Measurements from ENCODE around the gene OIT3. TPM values are rescaled to one million over a fixed set of nuclear protein-coding genes. Genes with fewer than 3 reads are reported as not detected.

The OIT3 gene
- total RNA-seq, 1 donor from 2014 or later = 10.4 TPM

DNA sequence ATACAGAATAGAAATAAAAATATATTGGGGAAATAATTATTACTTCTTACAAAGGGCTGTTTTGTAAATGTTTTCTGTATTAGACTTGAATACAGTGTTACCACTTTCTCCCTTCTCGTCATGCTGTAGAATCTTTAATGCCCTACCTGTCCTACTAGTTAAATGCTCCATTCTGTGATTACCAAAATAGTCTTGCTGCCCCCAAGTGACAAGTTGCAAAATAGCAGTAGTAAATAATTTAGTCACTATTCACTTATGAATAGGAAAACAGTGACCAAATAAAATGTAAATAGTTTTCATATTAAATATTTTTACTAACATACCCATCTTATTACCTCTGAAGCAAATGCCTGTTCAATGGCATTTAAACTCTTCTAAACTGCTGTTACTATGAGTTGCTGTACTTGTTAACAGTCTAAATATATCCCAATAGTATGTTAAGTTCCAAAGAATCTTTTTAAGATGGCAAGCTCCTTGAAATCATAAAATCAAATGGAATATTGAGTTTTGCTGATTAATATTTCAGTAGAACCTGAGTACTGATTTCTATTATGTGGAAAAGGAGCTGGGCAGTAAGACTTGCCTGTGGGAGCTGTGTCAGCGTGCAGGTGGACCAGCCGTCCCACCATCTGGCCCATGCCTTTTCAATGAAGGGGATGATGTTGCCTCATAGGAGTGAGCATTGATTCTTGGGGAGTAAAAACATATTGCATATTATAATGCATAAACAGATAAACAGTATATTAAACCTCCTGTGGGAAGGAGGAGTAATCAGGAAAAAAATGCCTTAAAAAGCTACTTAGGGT is 18.1 kb upstream of the OIT3 start:
- Histone ChIP-seq H3K4me1 (ENCODE audit: control insufficient read depth in 3 of 3, insufficient read depth in 3 of 3, low read length in 3 of 3) (no peaks in the 10 kb centered on the region), H3K9me3 (ENCODE audit: control insufficient read depth in 3 of 3, low read length in 3 of 3) (no peaks in the 10 kb centered on the region), H3K4me3 (ENCODE audit: low read length in 3 of 3) (no peak overlapping the region), H3K27me3 (ENCODE audit: control insufficient read depth in 3 of 3, insufficient read depth in 3 of 3, low read length in 3 of 3) (no peaks in the 10 kb centered on the region), H3K27ac (ENCODE audit: low read depth, low read length) (no peak overlapping the region), H3K9ac (ENCODE audit: low read depth in 1 of 3, low read length in 3 of 3) (no peak overlapping the region), H3K36me3 (ENCODE audit: control insufficient read depth in 3 of 3, insufficient read depth in 3 of 3, low read length in 3 of 3) (peaks cover 0 to 17% (median 14%) of the 10 kb centered on the region in 3 donors)

GRCh38 chr10:72879245-72879644 is 14.3 kb upstream of the OIT3 start:
- H3K36me3 ChIP-seq (ENCODE audit: control insufficient read depth in 3 of 3, insufficient read depth in 3 of 3, low read length in 3 of 3) = peaks cover 0 to 7% (median 4%) of the 10 kb centered on the region in 3 donors
- H3K4me1 ChIP-seq (ENCODE audit: control insufficient read depth in 3 of 3, insufficient read depth in 3 of 3, low read length in 3 of 3) = no peaks in the 10 kb centered on the region
- no peak overlapping the region for H3K9ac ChIP-seq (ENCODE audit: low read depth in 1 of 3, low read length in 3 of 3)

DNA sequence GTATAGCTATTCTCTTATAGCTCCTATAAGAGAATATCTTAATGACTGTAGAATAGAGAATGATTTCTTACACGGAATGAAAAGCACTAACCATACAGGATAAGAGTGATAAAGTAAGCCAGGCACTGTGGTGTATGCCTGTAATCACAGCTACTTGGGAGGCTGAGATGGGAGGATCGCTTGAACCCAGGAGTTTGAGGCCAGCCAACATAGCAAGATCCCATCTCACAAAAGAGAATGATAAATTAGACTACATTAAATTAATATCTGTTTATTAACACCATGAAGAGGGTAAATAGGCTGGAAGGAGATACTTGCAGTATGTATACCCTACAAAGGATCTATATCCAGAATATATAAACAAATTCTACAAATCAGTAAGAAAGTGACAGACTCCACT is 12.2 kb upstream of the OIT3 start:
- no peak overlapping the region for H3K27ac ChIP-seq (ENCODE audit: low read depth, low read length)
- no peak overlapping the region for H3K4me3 ChIP-seq (ENCODE audit: low read length in 3 of 3)
- H3K4me1 ChIP-seq (ENCODE audit: control insufficient read depth in 3 of 3, insufficient read depth in 3 of 3, low read length in 3 of 3) = no peaks in the 10 kb centered on the region
- H3K27me3 ChIP-seq (ENCODE audit: control insufficient read depth in 3 of 3, insufficient read depth in 3 of 3, low read length in 3 of 3) = no peaks in the 10 kb centered on the region
- peaks cover 11 to 26% (median 21%) of the 10 kb centered on the region in 3 donors for H3K36me3 ChIP-seq (ENCODE audit: control insufficient read depth in 3 of 3, insufficient read depth in 3 of 3, low read length in 3 of 3)
- no peaks in the 10 kb centered on the region for H3K9me3 ChIP-seq (ENCODE audit: control insufficient read depth in 3 of 3, low read length in 3 of 3)
- H3K9ac ChIP-seq (ENCODE audit: low read depth in 1 of 3, low read length in 3 of 3) = no peak overlapping the region

More at GRCh38 chr10:72879245-72879644, 14.3 kb upstream of the OIT3 start:
- H3K27ac ChIP-seq (ENCODE audit: low read depth, low read length) = no peak overlapping the region
- H3K9me3 ChIP-seq (ENCODE audit: control insufficient read depth in 3 of 3, low read length in 3 of 3) = no peaks in the 10 kb centered on the region
- no peaks in the 10 kb centered on the region for H3K27me3 ChIP-seq (ENCODE audit: control insufficient read depth in 3 of 3, insufficient read depth in 3 of 3, low read length in 3 of 3)
- H3K4me3 ChIP-seq (ENCODE audit: low read length in 3 of 3) = no peak overlapping the region

DNA sequence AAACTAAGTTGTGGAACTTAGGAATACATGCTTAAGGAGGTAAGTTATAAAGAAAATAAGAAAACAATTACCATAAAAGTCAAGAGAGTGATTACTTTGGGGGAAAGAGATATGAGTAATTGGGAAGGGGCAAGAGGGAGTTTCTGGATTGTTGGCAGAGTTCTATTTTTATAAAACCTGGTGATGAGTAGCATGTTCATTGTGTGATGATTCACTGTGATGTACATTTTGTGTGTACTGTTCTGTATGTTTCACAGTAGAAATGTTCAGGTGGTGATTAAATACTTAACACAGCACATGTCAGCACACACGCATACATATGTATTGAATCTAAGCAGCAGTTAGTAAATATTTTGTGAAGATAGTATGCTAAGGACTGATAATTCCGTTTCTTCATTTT is 9.7 kb upstream of the OIT3 start:
- Histone ChIP-seq H3K4me1 (ENCODE audit: control insufficient read depth in 3 of 3, insufficient read depth in 3 of 3, low read length in 3 of 3) (peaks cover 0 to 4% (median 0%) of the 10 kb centered on the region in 3 donors), H3K9me3 (ENCODE audit: control insufficient read depth in 3 of 3, low read length in 3 of 3) (no peaks in the 10 kb centered on the region), H3K27ac (ENCODE audit: low read depth, low read length) (no peak overlapping the region), H3K36me3 (ENCODE audit: control insufficient read depth in 3 of 3, insufficient read depth in 3 of 3, low read length in 3 of 3) (peaks cover 16 to 45% (median 32%) of the 10 kb centered on the region in 3 donors), H3K4me3 (ENCODE audit: low read length in 3 of 3) (no peak overlapping the region), H3K27me3 (ENCODE audit: control insufficient read depth in 3 of 3, insufficient read depth in 3 of 3, low read length in 3 of 3) (no peaks in the 10 kb centered on the region), H3K9ac (ENCODE audit: low read depth in 1 of 3, low read length in 3 of 3) (no peak overlapping the region)

- H3K4me1 ChIP-seq (ENCODE audit: control insufficient read depth in 3 of 3, insufficient read depth in 3 of 3, low read length in 3 of 3) = peaks cover 0 to 4% (median 0%) of the 10 kb centered on the region in 3 donors
- no peaks in the 10 kb centered on the region for H3K27me3 ChIP-seq (ENCODE audit: control insufficient read depth in 3 of 3, insufficient read depth in 3 of 3, low read length in 3 of 3)
- peaks cover 16 to 45% (median 28%) of the 10 kb centered on the region in 3 donors for H3K36me3 ChIP-seq (ENCODE audit: control insufficient read depth in 3 of 3, insufficient read depth in 3 of 3, low read length in 3 of 3)
- no peak overlapping the region for H3K4me3 ChIP-seq (ENCODE audit: low read length in 3 of 3)
- H3K27ac ChIP-seq (ENCODE audit: low read depth, low read length) = no peak overlapping the region
- H3K9ac ChIP-seq (ENCODE audit: low read depth in 1 of 3, low read length in 3 of 3) = no peak overlapping the region
- H3K9me3 ChIP-seq (ENCODE audit: control insufficient read depth in 3 of 3, low read length in 3 of 3) = no peaks in the 10 kb centered on the region
These were observed 7.6 kb upstream of the OIT3 start for GRCh38 chr10:72885953-72886352.

GRCh38 chr10:72886621-72887020 is 6.9 kb upstream of the OIT3 start:
- no peak overlapping the region for H3K9ac ChIP-seq (ENCODE audit: low read depth in 1 of 3, low read length in 3 of 3)
- H3K9me3 ChIP-seq (ENCODE audit: control insufficient read depth in 3 of 3, low read length in 3 of 3) = no peaks in the 10 kb centered on the region
- no peak overlapping the region for H3K4me3 ChIP-seq (ENCODE audit: low read length in 3 of 3)
- no peak overlapping the region for H3K27ac ChIP-seq (ENCODE audit: low read depth, low read length)
- H3K36me3 ChIP-seq (ENCODE audit: control insufficient read depth in 3 of 3, insufficient read depth in 3 of 3, low read length in 3 of 3) = peaks cover 16 to 45% (median 28%) of the 10 kb centered on the region in 3 donors
- no peaks in the 10 kb centered on the region for H3K27me3 ChIP-seq (ENCODE audit: control insufficient read depth in 3 of 3, insufficient read depth in 3 of 3, low read length in 3 of 3)
- peaks cover 0 to 4% (median 0%) of the 10 kb centered on the region in 3 donors for H3K4me1 ChIP-seq (ENCODE audit: control insufficient read depth in 3 of 3, insufficient read depth in 3 of 3, low read length in 3 of 3)

GRCh38 chr10:72887043-72887442 is 6.5 kb upstream of the OIT3 start:
- H3K4me3 ChIP-seq (ENCODE audit: low read length in 3 of 3) = no peak overlapping the region
- H3K9me3 ChIP-seq (ENCODE audit: control insufficient read depth in 3 of 3, low read length in 3 of 3) = no peaks in the 10 kb centered on the region
- peaks cover 0 to 4% (median 0%) of the 10 kb centered on the region in 3 donors for H3K4me1 ChIP-seq (ENCODE audit: control insufficient read depth in 3 of 3, insufficient read depth in 3 of 3, low read length in 3 of 3)
- no peak overlapping the region for H3K9ac ChIP-seq (ENCODE audit: low read depth in 1 of 3, low read length in 3 of 3)
- no peaks in the 10 kb centered on the region for H3K27me3 ChIP-seq (ENCODE audit: control insufficient read depth in 3 of 3, insufficient read depth in 3 of 3, low read length in 3 of 3)
- H3K36me3 ChIP-seq (ENCODE audit: control insufficient read depth in 3 of 3, insufficient read depth in 3 of 3, low read length in 3 of 3) = peaks cover 16 to 45% (median 28%) of the 10 kb centered on the region in 3 donors
- H3K27ac ChIP-seq (ENCODE audit: low read depth, low read length) = no peak overlapping the region

DNA sequence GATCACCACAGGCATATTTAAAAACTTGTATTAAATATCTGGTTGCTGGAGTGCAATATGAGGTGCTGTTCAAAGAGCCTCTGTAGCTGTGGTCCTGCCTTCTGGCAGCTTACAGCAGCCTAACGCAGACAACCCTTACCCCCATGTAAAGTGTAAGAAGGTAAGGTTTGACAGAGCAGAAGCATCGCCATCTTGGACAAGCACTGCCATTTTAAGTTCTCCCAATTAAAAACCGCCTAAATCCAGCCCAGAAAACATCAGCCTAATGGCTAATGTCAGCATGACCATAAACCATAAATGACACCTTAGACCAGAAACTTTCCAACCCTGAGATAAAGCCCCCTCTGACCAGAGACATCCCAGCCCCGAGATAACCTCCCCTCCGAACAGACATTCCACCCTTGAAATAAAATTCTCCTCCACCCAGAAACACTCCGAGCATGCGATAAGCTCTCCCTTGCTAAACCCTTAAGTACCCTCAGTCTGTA is 5.3 kb upstream of the OIT3 start:
- Histone ChIP-seq H3K9me3 (ENCODE audit: control insufficient read depth in 3 of 3, low read length in 3 of 3) (no peaks in the 10 kb centered on the region), H3K27ac (ENCODE audit: low read depth, low read length) (no peak overlapping the region), H3K9ac (ENCODE audit: low read depth in 1 of 3, low read length in 3 of 3) (no peak overlapping the region), H3K4me3 (ENCODE audit: low read length in 3 of 3) (no peak overlapping the region), H3K4me1 (ENCODE audit: control insufficient read depth in 3 of 3, insufficient read depth in 3 of 3, low read length in 3 of 3) (peaks cover 0 to 4% (median 0%) of the 10 kb centered on the region in 3 donors), H3K27me3 (ENCODE audit: control insufficient read depth in 3 of 3, insufficient read depth in 3 of 3, low read length in 3 of 3) (no peaks in the 10 kb centered on the region), H3K36me3 (ENCODE audit: control insufficient read depth in 3 of 3, insufficient read depth in 3 of 3, low read length in 3 of 3) (peaks cover 16 to 44% (median 28%) of the 10 kb centered on the region in 3 donors)

- H3K27me3 ChIP-seq (ENCODE audit: control insufficient read depth in 3 of 3, insufficient read depth in 3 of 3, low read length in 3 of 3) = no peaks in the 10 kb centered on the region
- H3K36me3 ChIP-seq (ENCODE audit: control insufficient read depth in 3 of 3, insufficient read depth in 3 of 3, low read length in 3 of 3) = peaks cover 16 to 36% (median 28%) of the 10 kb centered on the region in 3 donors
- no peak overlapping the region for H3K9ac ChIP-seq (ENCODE audit: low read depth in 1 of 3, low read length in 3 of 3)
- peaks cover 0 to 4% (median 0%) of the 10 kb centered on the region in 3 donors for H3K4me1 ChIP-seq (ENCODE audit: control insufficient read depth in 3 of 3, insufficient read depth in 3 of 3, low read length in 3 of 3)
- H3K4me3 ChIP-seq (ENCODE audit: low read length in 3 of 3) = no peak overlapping the region
- H3K9me3 ChIP-seq (ENCODE audit: control insufficient read depth in 3 of 3, low read length in 3 of 3) = no peaks in the 10 kb centered on the region
- no peak overlapping the region for H3K27ac ChIP-seq (ENCODE audit: low read depth, low read length)
These were observed 4.1 kb upstream of the OIT3 start for GRCh38 chr10:72889391-72889831.

- Histone ChIP-seq H3K4me3 (ENCODE audit: low read length in 3 of 3) (no peak overlapping the region), H3K9ac (ENCODE audit: low read depth in 1 of 3, low read length in 3 of 3) (no peak overlapping the region), H3K27ac (ENCODE audit: low read depth, low read length) (no peak overlapping the region), H3K4me1 (ENCODE audit: control insufficient read depth in 3 of 3, insufficient read depth in 3 of 3, low read length in 3 of 3) (peaks cover 0 to 4% (median 0%) of the 10 kb centered on the region in 3 donors), H3K36me3 (ENCODE audit: control insufficient read depth in 3 of 3, insufficient read depth in 3 of 3, low read length in 3 of 3) (peaks cover 13 to 30% (median 22%) of the 10 kb centered on the region in 3 donors), H3K9me3 (ENCODE audit: control insufficient read depth in 3 of 3, low read length in 3 of 3) (no peaks in the 10 kb centered on the region), H3K27me3 (ENCODE audit: control insufficient read depth in 3 of 3, insufficient read depth in 3 of 3, low read length in 3 of 3) (no peaks in the 10 kb centered on the region)
These were observed 3.5 kb upstream of the OIT3 start for GRCh38 chr10:72890086-72890485.

Measured in skeletal muscle tissue (tissue), 4 donors.